DMS153 treated with DMSO at 0.1 percent for 48 hours (cell line): ENCODE measurements around the gene ASPRV1.
"Not testable (repeated sequence)": the region's sequence is repeated elsewhere in the genome, so short reads cannot be mapped to it uniquely, and the experiment has no call there.

Experiments used
- DNase-seq: peaks from one replicate; lab custom pipeline; 2025; ENCODE audit not compliant: unreplicated experiment; lab: John Stamatoyannopoulos, UW

Gene ASPRV1

GRCh38 chr2:69962986-69963730 is 1.7 kb upstream of the ASPRV1 start:
- no peak for DNase-seq

GRCh38 chr2:69960821-69961220 is 610 bp downstream of the ASPRV1 start:
- no peak for DNase-seq

GRCh38 chr2:69959425-69959824 is 2.0 kb downstream of the ASPRV1 start:
- no peak for DNase-seq

GRCh38 chr2:69958480-69958879 is 3.0 kb downstream of the ASPRV1 start:
- DNase-seq = no peak

- no peak for DNase-seq
Observed at GRCh38 chr2:69957965-69958364, 3.5 kb downstream of the ASPRV1 start.

- no peak for DNase-seq
Observed at GRCh38 chr2:69956475-69956979, 4.9 kb downstream of the ASPRV1 start.

GRCh38 chr2:69955029-69955428 is 6.4 kb downstream of the ASPRV1 start:
- no peak for DNase-seq

GRCh38 chr2:69954084-69954483 is 7.3 kb downstream of the ASPRV1 start:
- DNase-seq = no peak

GRCh38 chr2:69952336-69953115 is 8.9 kb downstream of the ASPRV1 start:
- no peak for DNase-seq

- not testable (repeated sequence) for DNase-seq
Observed at GRCh38 chr2:69950671-69951070, 10.8 kb downstream of the ASPRV1 start.

- DNase-seq = no peak
Observed at GRCh38 chr2:69950241-69950640, 11.2 kb downstream of the ASPRV1 start.

GRCh38 chr2:69948963-69949645 is 12.3 kb downstream of the ASPRV1 start:
- DNase-seq = no peak

GRCh38 chr2:69948032-69948962 is 13.1 kb downstream of the ASPRV1 start:
- DNase-seq = no peak

- DNase-seq = no peak
Observed at GRCh38 chr2:69947325-69947931, 14.0 kb downstream of the ASPRV1 start.

GRCh38 chr2:69946351-69947324 is 14.8 kb downstream of the ASPRV1 start:
- no peak for DNase-seq

GRCh38 chr2:69945941-69946340 is 15.5 kb downstream of the ASPRV1 start:
- no peak for DNase-seq

- no peak for DNase-seq
Observed at GRCh38 chr2:69945441-69945840, 16.0 kb downstream of the ASPRV1 start.

GRCh38 chr2:69944756-69945155 is 16.7 kb downstream of the ASPRV1 start:
- DNase-seq = no peak
